Aorta (tissue), 5 donors: Measurements from ENCODE around the gene TRMT10B. TPM values are rescaled to one million over a fixed set of nuclear protein-coding genes. Genes with fewer than 3 reads are reported as not detected.

Experiments
- ATAC-seq: fragments of 200-7000 bp; cut with Tn5 transposase; one replicate; pipeline ENCODE4 v1.9.1; 2022; ENCODE audit warnings: moderate library complexity; ENCODE audit not compliant: low FRiP score
- DNase-seq, 2 donors: peaks; one replicate each; pipeline ENCODE4 v3.0.0-alpha.2; 2020
- H3K27ac ChIP-seq, 2 donors: one replicate each; pipeline ENCODE4 v1.5.1; 2013; ENCODE audit warnings: low read length in 2 of 2, mild to moderate bottlenecking in 2 of 2, moderate library complexity in 2 of 2, control low read depth in 1 of 2, inconsistent platforms in 1 of 2, low read depth in 1 of 2
- H3K27me3 ChIP-seq, 2 donors: one replicate each; pipeline ENCODE4 v1.6.1; 2013; ENCODE audit warnings: control low read depth in 1 of 2, low read length in 1 of 2, mild to moderate bottlenecking in 1 of 2, moderate library complexity in 1 of 2; ENCODE audit not compliant: insufficient read depth in 2 of 2, control insufficient read depth in 1 of 2
- H3K36me3 ChIP-seq, 2 donors: one replicate each; pipeline ENCODE4 v1.6.1; 2013; ENCODE audit warnings: control low read depth in 1 of 2, low read length in 1 of 2, mild to moderate bottlenecking in 1 of 2; ENCODE audit not compliant: insufficient read depth in 2 of 2, control insufficient read depth in 1 of 2
- H3K4me1 ChIP-seq, 2 donors: one replicate each; pipeline ENCODE4 v1.6.1; 2013; ENCODE audit warnings: low read length in 2 of 2, control low read depth in 1 of 2, mild to moderate bottlenecking in 1 of 2, moderate library complexity in 1 of 2; ENCODE audit not compliant: insufficient read depth in 2 of 2, control insufficient read depth in 1 of 2
- H3K4me3 ChIP-seq, 2 donors: one replicate each; pipeline ENCODE4 v1.5.1; 2013; ENCODE audit warnings: low read length in 2 of 2, control low read depth in 1 of 2, mild to moderate bottlenecking in 1 of 2
- H3K9me3 ChIP-seq: one replicate; pipeline ENCODE4 v1.6.1; 2013; ENCODE audit warnings: mild to moderate bottlenecking, low read length; ENCODE audit not compliant: control insufficient read depth
- WGBS, 2 donors: extraction: QIAGEN DNeasy Blood & Tissue Kit; methylation state at CpG; one replicate each; pipeline ENCODE4 v1.1.7; 2013; 5-methylcytosine and 5-hydroxymethylcytosine counted together
- intact Hi-C, 2 donors: fragments of 100-400 bp; cut with DNase I; formaldehyde crosslinking; loops; one replicate each; pipeline versions ENCODE4 v1.14.2 to v1.15.0; 2022
- long read RNA-seq, 2 donors: library from polyadenylated mRNA; unstranded; transcript quantifications; one replicate each; pipeline ENCODE4 v2.0.0, GENCODE V29; 2020 to 2021
- polyA plus RNA-seq, 2 donors: library from polyadenylated mRNA; stranded (reverse); fragments of 200-250 nt; gene quantifications; one replicate each; pipeline ENCODE4 v1.2.3, GENCODE V29; 2013
- total RNA-seq, 2 donors: library from RNA; stranded (reverse); fragmentation: NEBNext Ultra II Directional; extraction: Animal tissue kit (Norgen Biotek cat#: 25700); gene quantifications; one replicate each; pipeline ENCODE4 v1.2.1, GENCODE V29; 2021
- donor health status: healthy with polysubstance abuse.
- donor health status: Bipolar disorder and iron deficiency.
- donor health status: DM: no; HTN: no; CAD: no.
- donor health status: DM: no; HTN: no; CAD: no.
- donor health status: DM: yes; HTN: yes; CAD: no.

TRMT10B gene
- 10 to 100 TPM in 1 of 2 donors, 1 to 10 TPM in 1; 8.1 to 17.4 TPM for total RNA-seq
- 1 to 10 TPM; 4.6 to 9.0 TPM for polyA plus RNA-seq
- long read RNA-seq, donor 1, transcript TRMT10B-201 (9 exons, 2,281 nt): major isoform, 6 of 76 reads
- long read RNA-seq, donor 1, partial matches to known transcripts: 6 of 76 reads
- long read RNA-seq, donor 1, other reads (novel, unspliced or antisense): 63 of 76 reads
- long read RNA-seq, donor 2, partial matches to known transcripts: 10 of 63 reads
- long read RNA-seq, donor 2, other reads (novel, unspliced or antisense): 47 of 63 reads

- ATAC-seq (peak; percentile 94), DNase-seq (peak; percentile 65 to 89)
- Histone ChIP-seq H3K27ac (peak within 1 kb of the TSS in 1 of 2 donors; percentile 16), H3K4me3 (peak within 1 kb of the TSS; percentile 71 to 93), H3K27me3 (no peaks in the 10 kb centered on the region), H3K4me1 (peaks cover 0 to 3% of the 10 kb centered on the region in 2 donors), H3K36me3 (no peaks in the 10 kb centered on the region), H3K9me3 (no peaks in the 10 kb centered on the region)
- intact Hi-C loops: no loop called here
- WGBS, 2 donors: 3 to 4% methylated on average over 30 to 40 of the region's 40 CpGs
These were observed at the start of gene TRMT10B for GRCh38 chr9:37753489-37754190. Gene TRMT10B, plus strand, starts transcription at chr9:37753805. Its CDS starts 8,127 bp downstream, at chr9:37761932.

- DNase-seq: no peak
- no peaks in the 10 kb centered on the region for H3K27me3 ChIP-seq
- no peak overlapping the region for H3K4me3 ChIP-seq
- intact Hi-C loops: no loop called here
- H3K9me3 ChIP-seq: peaks cover 1% of the 10 kb centered on the region
- ATAC-seq: no peak
- no peaks in the 10 kb centered on the region for H3K36me3 ChIP-seq
- H3K4me1 ChIP-seq: no peaks in the 10 kb centered on the region
- no peak overlapping the region for H3K27ac ChIP-seq
- WGBS, 2 donors: 66 to 77% methylated on average over 3 of the region's 3 CpGs
These were observed 47.8 kb upstream of the TRMT10B start for GRCh38 chr9:37705787-37706186.

- peaks cover 1% of the 10 kb centered on the region for H3K9me3 ChIP-seq
- intact Hi-C loops: no loop called here
- WGBS, 2 donors: 64 to 75% methylated on average over 3 of the region's 3 CpGs
- no peak overlapping the region for H3K27ac ChIP-seq
- H3K4me1 ChIP-seq: no peaks in the 10 kb centered on the region
- ATAC-seq (no peak), DNase-seq (no peak)
- no peaks in the 10 kb centered on the region for H3K27me3 ChIP-seq
- no peak overlapping the region for H3K4me3 ChIP-seq
- H3K36me3 ChIP-seq: no peaks in the 10 kb centered on the region
These were observed 47.3 kb upstream of the TRMT10B start for GRCh38 chr9:37706290-37706689.

DNA sequence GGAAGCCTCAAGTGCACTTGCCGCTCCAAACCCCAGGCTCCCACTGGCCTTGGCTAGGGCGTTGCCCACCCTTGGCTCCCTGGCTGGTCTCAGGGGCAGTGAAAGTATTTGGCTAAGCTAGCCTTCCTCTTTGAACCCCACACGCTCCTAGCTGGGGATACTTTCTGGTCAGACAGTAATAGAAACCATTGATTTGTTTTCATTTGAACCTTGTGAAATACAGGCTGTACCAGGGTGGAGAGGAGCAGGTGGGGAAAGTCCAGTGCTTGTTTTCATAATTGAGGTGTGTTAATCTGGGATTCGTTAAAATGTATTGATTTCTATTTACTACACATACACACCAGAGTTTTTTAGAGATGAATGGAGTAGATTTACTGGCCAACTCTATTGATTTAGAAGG, 45.9 kb upstream of the TRMT10B start:
- no peak for DNase-seq
- H3K4me3 ChIP-seq: no peak overlapping the region
- ATAC-seq: no peak
- no peaks in the 10 kb centered on the region for H3K27me3 ChIP-seq
- intact Hi-C loops: no loop called here
- 69 to 80% methylated on average over 4 of the region's 4 CpGs for WGBS, 2 donors
- H3K9me3 ChIP-seq: no peaks in the 10 kb centered on the region
- no peak overlapping the region for H3K27ac ChIP-seq
- H3K4me1 ChIP-seq: no peaks in the 10 kb centered on the region
- H3K36me3 ChIP-seq: no peaks in the 10 kb centered on the region

DNA sequence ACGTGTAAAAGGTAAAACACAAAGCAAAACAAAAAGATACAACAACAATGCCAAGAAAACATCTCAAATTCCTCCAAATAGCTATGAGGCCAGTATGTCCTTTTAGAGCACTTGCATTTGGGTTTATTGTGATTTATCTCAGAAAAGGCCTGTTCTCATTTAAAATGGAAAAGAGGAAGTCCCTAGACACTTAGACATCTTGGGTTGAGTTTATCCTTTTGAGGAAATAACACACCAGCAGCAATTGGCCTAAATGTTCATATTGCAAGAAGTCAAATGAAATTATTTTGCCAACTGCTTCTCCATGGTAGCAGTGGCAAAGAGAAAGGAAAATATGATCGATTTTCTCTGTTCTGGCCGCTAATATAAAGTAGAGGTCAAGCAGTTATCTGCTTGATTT, 43.6 kb upstream of the TRMT10B start:
- Histone ChIP-seq H3K36me3 (no peaks in the 10 kb centered on the region), H3K27me3 (no peaks in the 10 kb centered on the region), H3K4me3 (no peak overlapping the region), H3K9me3 (no peaks in the 10 kb centered on the region), H3K4me1 (no peaks in the 10 kb centered on the region), H3K27ac (no peak overlapping the region)
- no peak for DNase-seq
- ATAC-seq: no peak
- 87 to 89% methylated on average over 3 of the region's 3 CpGs for WGBS, 2 donors
- intact Hi-C loops: no loop called here

DNA sequence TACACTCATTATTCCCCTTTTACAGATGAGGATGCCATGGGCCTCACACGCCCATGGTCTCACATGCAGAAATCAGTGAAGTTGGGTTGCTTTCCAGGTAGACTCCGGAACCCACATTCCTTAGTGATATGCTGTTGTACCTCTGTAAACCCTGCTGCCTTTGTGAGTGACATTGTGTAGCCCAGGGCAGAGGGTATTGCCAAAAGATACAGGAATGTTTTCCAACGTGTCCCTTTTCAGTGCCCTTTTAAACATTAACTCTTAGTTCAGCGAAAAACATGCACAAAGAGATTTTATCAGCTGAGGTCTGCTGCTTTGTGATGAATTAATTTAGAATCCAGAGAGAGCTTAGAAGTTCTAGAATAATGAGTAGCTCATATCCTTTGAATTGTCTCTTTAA, 38.3 kb upstream of the TRMT10B start:
- intact Hi-C loops: no loop called here
- WGBS, 2 donors: 51 to 56% methylated on average over 4 of the region's 4 CpGs
- no peaks in the 10 kb centered on the region for H3K4me1 ChIP-seq
- H3K4me3 ChIP-seq: no peak overlapping the region
- no peaks in the 10 kb centered on the region for H3K36me3 ChIP-seq
- no peak for ATAC-seq
- no peak overlapping the region for H3K27ac ChIP-seq
- no peaks in the 10 kb centered on the region for H3K9me3 ChIP-seq
- no peak for DNase-seq
- no peaks in the 10 kb centered on the region for H3K27me3 ChIP-seq

DNA sequence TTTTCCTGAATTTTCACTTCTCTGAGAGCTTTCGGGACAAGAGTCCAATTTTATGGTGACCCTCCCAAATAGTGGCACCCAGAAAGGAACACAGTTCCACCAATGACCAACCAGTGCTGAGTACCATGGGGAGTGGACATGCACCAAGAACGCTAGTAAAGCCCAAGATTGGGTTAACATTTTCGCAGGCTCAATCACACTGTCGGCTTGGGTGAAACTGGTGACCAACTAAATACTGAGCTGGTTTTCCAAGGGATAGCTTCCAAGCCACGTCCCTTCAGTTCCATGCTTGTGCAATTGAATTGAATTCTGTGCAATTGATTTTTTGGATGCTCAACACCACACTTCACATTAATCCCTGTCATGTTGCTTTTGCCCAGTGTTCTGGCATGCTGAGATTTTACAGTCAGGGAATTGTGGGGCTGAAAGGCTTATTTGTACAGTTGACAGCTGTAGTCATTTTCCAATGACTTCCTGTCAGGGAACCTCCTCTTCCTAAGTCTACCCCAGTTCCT, 37.6 kb upstream of the TRMT10B start:
- H3K9me3 ChIP-seq: no peaks in the 10 kb centered on the region
- H3K4me3 ChIP-seq: no peak overlapping the region
- 82 to 84% methylated on average over 5 of the region's 5 CpGs for WGBS, 2 donors
- H3K27ac ChIP-seq: no peak overlapping the region
- no peak for DNase-seq
- H3K36me3 ChIP-seq: no peaks in the 10 kb centered on the region
- intact Hi-C loops: no loop called here
- H3K27me3 ChIP-seq: no peaks in the 10 kb centered on the region
- no peak for ATAC-seq
- H3K4me1 ChIP-seq: no peaks in the 10 kb centered on the region

DNA sequence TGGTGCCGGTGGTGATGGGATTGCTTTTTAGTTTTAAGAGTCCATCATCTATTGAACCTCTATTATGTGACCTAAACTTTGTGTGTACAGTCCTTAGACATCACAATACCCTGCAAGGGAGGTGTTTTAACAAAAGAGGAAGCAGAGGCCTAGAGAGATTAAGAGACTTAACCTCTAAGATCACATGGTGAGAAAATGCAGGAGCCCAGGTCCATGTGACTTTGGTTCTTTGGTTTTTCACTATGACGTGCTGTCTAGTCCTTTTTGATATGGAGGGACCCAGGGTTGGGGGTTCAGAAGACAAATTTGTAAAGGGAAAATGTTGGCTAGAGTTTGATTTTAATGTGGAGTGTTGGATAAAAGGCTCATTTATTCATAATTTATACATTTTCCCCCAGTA, 34.1 kb upstream of the TRMT10B start:
- no peak for ATAC-seq
- intact Hi-C loops: no loop called here
- no peak overlapping the region for H3K4me3 ChIP-seq
- H3K4me1 ChIP-seq: no peaks in the 10 kb centered on the region
- WGBS, 2 donors: 80 to 84% methylated on average over 2 of the region's 2 CpGs
- H3K27me3 ChIP-seq: no peaks in the 10 kb centered on the region
- no peak for DNase-seq
- H3K36me3 ChIP-seq: no peaks in the 10 kb centered on the region
- H3K9me3 ChIP-seq: no peaks in the 10 kb centered on the region
- H3K27ac ChIP-seq: no peak overlapping the region

GRCh38 chr9:37727013-37727412, 26.6 kb upstream of the TRMT10B start:
- no peaks in the 10 kb centered on the region for H3K36me3 ChIP-seq
- no peak overlapping the region for H3K27ac ChIP-seq
- intact Hi-C loops: no loop called here
- no peak for ATAC-seq
- no peaks in the 10 kb centered on the region for H3K9me3 ChIP-seq
- H3K4me1 ChIP-seq: no peaks in the 10 kb centered on the region
- DNase-seq: no peak
- H3K4me3 ChIP-seq: no peak overlapping the region
- no peaks in the 10 kb centered on the region for H3K27me3 ChIP-seq
- WGBS, 2 donors: 83 to 84% methylated on average over 5 of the region's 5 CpGs
